Bone marrow (tissue), 2 donors: ENCODE results near the gene ACOT6.
"Not testable (repeated sequence)": the region's sequence is repeated elsewhere in the genome, so short reads cannot be mapped to it uniquely, and the experiment has no call there.

ENCODE experiments used
- DNase-seq, 2 donors: peaks; one replicate each; lab custom pipeline; 2025; lab: John Stamatoyannopoulos, UW

ACOT6 gene

DNA sequence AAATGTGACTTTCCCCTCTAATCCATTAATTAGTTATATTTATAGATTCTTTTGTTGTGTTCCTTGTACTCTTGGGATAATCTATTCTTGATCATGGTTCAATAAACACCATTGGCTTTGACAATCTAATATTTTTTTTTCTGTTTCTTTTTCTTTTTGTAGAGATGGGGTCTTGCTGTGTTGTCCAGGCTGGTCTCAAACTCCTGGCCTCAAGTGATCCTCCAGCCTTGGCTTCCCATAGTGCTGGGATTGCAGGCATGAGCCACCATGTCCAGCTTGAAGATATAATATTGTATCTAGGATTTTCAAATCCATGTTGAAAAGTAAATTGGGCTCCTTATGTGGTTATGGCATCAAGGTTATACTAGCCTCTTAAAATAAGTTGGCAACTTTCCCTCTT, 38.7 kb downstream of the ACOT6 start:
- no peak for DNase-seq

DNA sequence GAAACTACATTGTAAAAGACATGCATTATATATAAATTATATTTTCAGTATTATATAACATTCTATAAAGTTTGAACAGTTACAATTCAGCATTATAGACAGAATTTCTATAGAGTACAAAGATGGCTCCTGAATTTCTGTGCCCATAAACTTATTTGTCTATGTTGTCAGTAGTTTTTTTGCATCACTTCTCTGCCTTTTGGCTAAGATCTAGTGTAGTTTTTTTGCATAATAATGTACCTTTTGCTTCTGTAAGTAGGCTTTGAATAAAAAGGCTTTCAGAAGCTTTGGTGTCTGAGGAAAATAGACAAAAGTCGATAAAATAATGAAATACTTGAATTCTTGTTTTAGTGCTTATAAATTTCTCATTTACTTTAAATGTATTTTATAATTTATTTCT, 43.5 kb downstream of the ACOT6 start:
- DNase-seq = no peak

GRCh38 chr14:73659202-73659601, 46.9 kb downstream of the ACOT6 start:
- not testable (repeated sequence) for DNase-seq

DNA sequence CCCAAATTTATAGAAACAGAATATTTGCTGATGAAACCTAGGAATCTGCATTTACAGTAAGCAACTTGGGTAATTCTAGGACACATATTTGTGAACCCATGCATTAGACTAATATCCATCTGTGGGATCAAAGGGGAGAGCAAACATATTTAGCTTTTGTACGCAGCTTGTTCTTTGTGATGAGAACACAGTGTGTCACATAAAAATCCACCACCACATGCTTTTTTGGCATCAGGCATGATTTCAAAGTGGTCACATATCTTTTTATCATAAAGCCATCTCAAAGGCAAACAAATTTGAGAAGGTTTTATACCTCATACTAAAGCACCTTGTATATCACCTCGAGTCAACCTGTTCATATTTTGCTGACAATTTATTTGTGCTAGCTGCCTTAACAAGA, 48.2 kb downstream of the ACOT6 start:
- DNase-seq = no peak

GRCh38 chr14:73661872-73662271, 49.6 kb downstream of the ACOT6 start:
- no peak for DNase-seq

DNA sequence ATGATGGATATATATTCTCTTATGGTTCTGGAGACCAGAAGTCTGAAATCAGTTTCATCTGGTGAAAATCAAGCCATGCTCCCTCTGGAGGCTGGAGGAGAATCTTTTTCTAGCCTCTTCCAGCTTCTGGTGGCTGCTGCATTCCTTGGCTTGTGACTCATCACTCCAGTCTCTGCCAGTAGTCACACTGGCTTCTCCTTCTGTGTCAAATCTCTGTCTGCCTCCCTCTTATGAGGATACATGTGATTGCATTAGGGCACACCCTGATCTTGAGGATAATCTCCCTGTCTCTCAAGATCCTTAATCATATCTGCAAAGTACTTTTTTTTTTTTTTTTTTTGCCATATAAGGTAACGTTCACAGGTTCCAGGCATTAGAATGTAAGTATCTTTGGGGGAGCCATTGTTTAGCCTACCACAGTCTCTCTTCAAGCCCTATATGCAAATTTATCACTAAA, 50.2 kb downstream of the ACOT6 start:
- DNase-seq = no peak

DNA sequence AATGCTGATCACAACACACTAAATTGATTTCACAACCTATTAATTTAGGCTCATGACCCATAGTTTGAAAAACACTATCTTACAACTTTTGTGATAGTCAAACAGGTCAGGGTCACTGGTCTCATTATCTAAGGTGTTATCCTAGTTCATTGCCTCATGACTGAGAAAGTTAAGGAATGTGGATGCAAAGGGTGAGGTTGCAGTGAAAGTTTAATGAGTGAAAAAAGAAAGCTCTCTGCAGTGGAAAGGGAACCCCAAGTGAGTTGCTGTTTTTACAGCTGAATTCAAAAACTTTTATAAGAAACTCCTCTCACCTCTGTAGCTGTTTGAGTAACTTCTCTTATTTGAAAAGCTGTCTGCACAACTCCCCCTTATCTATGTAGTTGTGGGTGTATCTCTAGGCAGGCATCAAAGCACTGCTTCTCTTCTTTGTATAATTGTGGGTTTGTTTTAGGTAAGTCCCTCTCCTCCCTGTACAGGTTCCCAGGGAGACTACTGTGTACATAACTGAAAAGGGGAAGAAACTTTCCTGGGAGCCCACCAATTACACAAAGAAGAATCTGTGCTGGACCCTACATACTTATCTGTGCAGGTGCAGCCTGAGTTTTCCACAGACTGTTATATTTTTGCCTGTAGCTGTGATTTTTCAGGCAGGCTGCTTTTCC, 51.4 kb downstream of the ACOT6 start:
- no peak for DNase-seq

- DNase-seq = no peak
Observed at GRCh38 chr14:73665130-73665529, 52.8 kb downstream of the ACOT6 start.

GRCh38 chr14:73666583-73666982, 54.3 kb downstream of the ACOT6 start:
- DNase-seq = no peak

DNA sequence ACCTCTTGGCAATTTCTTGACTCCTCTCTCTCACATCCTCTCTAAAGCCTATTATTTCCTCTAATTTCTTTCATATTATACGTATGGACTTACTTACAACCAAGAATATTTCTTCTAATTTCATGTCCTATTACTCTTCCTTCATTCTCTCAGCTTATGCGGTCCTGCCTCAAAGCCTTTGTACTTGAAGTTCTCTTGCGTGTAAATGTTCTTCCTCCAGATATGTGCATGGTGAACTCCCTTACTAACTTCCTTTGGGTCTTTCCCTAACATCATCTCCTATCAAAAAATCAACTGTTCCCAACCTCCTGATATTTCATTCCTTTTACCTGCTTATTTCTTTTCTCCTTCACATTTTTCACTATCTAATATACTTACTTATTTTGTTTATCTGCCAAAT, 55.5 kb downstream of the ACOT6 start:
- no peak for DNase-seq
